ENCODE data around the gene DHRSX. TPM values are rescaled to one million over a fixed set of nuclear protein-coding genes. Genes with fewer than 3 reads are reported as not detected.

Gene DHRSX
- total and polyA plus RNA-seq, 9 of the 15 experiments (the other 6 are each of a cell fraction or from before 2014, with no cell fraction given): 0.59 to 11.0 (median 6.2) TPM

DNA sequence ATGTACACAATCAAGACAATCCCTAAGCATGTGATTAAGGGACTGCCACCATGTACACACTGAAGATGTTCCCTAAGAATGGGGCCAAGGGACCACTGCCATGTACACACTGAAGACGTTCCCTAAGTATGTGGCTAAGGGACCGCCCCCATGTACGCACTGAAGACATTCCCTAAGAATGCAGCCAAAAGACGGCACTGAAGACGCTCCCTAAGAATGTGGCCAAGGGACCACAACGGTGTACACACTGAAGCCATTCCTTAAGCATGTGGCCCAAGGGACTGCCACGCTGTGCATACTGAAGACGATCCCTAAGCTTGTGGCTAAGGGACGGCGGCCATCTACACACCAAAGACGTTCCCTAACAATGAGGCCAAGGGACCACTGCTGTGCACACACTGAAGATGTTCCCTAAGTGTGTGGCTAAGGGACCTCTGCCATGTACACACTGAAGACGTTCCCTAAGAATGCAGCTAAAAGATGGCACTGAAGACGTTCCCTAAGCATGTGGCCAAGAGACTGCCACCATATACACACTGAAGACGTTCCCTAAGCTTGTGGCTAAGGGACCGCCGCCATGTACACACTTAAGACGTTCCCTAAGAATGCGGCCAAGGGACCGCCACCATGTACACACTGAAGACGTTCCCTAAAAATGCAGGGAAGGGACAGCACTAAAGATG is 26.4 kb downstream of the DHRSX start:
- Histone ChIP-seq H3K27ac (ENCODE audit: extremely low read depth, low read depth, low read length) (peak overlapping the region; percentile 84), H3K9ac (ENCODE audit: insufficient read depth in 1 of 2, low read depth in 2 of 2, low read length in 2 of 2) (peak overlapping the region; percentile 1 to 32; a peak in 3 of 4 replicates), H3K79me2 (ENCODE audit: control insufficient read depth, insufficient read depth, low read length) (peaks cover 14% of the 10 kb centered on the region), H3K4me2 (ENCODE audit: insufficient read depth, low read length) (peak overlapping the region; percentile 89), H2AFZ (ENCODE audit: low read depth, low read length) (peak overlapping the region; percentile 90), H4K20me1 (replicated peaks; ENCODE audit: control insufficient read depth, insufficient read depth, low read length) (no peaks in the 10 kb centered on the region), H3K4me3 (peak overlapping the region; percentile 21), H3K36me3 (ENCODE audit: control insufficient read depth, insufficient read depth, low read length) (no peaks in the 10 kb centered on the region), H3K27me3 (ENCODE audit: control insufficient read depth in 2 of 2, insufficient read depth in 2 of 2, low read length in 2 of 2) (no peaks in the 10 kb centered on the region), H3K9me3 (replicated peaks; ENCODE audit: control insufficient read depth, insufficient read depth, low read depth, low read length) (no peaks in the 10 kb centered on the region), H3K9me1 (ENCODE audit: control insufficient read depth, insufficient read depth, low read length) (no peaks in the 10 kb centered on the region), H3K4me1 (replicated peaks in 1 of 2; ENCODE audit: control insufficient read depth in 2 of 2, insufficient read depth in 2 of 2, low read length in 2 of 2) (peaks cover 0 to 13% of the 10 kb centered on the region in 2 experiments; a peak in 3 of 5 replicates)
- FAIRE-seq: peak; percentile 82
- in situ Hi-C loops (cut with MboI) (no loop called here), intact Hi-C loops (cut with micrococcal nuclease) (loop anchor here (1.0 to 2.0 kb wide), 3 partner anchors 10 to 118 kb away; no protein-coding TSS in a partner anchor)
- no TSS peak for BruUV-seq (replicated peaks)
- ChIA-PET CTCF (ENCODE audit: low intra/inter-chr PET ratio) (no interaction called here), POLR2A (no interaction called here)
- peak; percentile 79 for ATAC-seq
- 4% methylated on average over 19 of the region's 20 CpGs for WGBS (ENCODE audit: insufficient coverage, low coverage, missing lambda C conversion rate)
- DNase-seq (ENCODE audit: extremely low read depth in 1 of 4, low spot score in 3 of 4): peak in 3 of 4 experiments; percentile 20 to 85 (median 32)
- TF ChIP-seq CBFB (CRISPR knock-in tag; IDR thresholded peaks at IDR 0.05): peak; percentile 80; the same call in 1 of the 2 replicates
- no peak for TF ChIP-seq POLR2A (conservative IDR thresholded peaks at IDR 0.05)
- peak; percentile 42; the same call in 1 of the 2 replicates for TF ChIP-seq CXXC5 (CRISPR knock-in tag; IDR thresholded peaks at IDR 0.05)
- TF ChIP-seq SMC3 (conservative IDR thresholded peaks at IDR 0.05; ENCODE audit: insufficient read depth, low read depth, low read length): no peak
- no peak for TF ChIP-seq POLR2G (IDR thresholded peaks at IDR 0.05; ENCODE audit: low read depth, low read length)
- TF ChIP-seq, protein P1, sequence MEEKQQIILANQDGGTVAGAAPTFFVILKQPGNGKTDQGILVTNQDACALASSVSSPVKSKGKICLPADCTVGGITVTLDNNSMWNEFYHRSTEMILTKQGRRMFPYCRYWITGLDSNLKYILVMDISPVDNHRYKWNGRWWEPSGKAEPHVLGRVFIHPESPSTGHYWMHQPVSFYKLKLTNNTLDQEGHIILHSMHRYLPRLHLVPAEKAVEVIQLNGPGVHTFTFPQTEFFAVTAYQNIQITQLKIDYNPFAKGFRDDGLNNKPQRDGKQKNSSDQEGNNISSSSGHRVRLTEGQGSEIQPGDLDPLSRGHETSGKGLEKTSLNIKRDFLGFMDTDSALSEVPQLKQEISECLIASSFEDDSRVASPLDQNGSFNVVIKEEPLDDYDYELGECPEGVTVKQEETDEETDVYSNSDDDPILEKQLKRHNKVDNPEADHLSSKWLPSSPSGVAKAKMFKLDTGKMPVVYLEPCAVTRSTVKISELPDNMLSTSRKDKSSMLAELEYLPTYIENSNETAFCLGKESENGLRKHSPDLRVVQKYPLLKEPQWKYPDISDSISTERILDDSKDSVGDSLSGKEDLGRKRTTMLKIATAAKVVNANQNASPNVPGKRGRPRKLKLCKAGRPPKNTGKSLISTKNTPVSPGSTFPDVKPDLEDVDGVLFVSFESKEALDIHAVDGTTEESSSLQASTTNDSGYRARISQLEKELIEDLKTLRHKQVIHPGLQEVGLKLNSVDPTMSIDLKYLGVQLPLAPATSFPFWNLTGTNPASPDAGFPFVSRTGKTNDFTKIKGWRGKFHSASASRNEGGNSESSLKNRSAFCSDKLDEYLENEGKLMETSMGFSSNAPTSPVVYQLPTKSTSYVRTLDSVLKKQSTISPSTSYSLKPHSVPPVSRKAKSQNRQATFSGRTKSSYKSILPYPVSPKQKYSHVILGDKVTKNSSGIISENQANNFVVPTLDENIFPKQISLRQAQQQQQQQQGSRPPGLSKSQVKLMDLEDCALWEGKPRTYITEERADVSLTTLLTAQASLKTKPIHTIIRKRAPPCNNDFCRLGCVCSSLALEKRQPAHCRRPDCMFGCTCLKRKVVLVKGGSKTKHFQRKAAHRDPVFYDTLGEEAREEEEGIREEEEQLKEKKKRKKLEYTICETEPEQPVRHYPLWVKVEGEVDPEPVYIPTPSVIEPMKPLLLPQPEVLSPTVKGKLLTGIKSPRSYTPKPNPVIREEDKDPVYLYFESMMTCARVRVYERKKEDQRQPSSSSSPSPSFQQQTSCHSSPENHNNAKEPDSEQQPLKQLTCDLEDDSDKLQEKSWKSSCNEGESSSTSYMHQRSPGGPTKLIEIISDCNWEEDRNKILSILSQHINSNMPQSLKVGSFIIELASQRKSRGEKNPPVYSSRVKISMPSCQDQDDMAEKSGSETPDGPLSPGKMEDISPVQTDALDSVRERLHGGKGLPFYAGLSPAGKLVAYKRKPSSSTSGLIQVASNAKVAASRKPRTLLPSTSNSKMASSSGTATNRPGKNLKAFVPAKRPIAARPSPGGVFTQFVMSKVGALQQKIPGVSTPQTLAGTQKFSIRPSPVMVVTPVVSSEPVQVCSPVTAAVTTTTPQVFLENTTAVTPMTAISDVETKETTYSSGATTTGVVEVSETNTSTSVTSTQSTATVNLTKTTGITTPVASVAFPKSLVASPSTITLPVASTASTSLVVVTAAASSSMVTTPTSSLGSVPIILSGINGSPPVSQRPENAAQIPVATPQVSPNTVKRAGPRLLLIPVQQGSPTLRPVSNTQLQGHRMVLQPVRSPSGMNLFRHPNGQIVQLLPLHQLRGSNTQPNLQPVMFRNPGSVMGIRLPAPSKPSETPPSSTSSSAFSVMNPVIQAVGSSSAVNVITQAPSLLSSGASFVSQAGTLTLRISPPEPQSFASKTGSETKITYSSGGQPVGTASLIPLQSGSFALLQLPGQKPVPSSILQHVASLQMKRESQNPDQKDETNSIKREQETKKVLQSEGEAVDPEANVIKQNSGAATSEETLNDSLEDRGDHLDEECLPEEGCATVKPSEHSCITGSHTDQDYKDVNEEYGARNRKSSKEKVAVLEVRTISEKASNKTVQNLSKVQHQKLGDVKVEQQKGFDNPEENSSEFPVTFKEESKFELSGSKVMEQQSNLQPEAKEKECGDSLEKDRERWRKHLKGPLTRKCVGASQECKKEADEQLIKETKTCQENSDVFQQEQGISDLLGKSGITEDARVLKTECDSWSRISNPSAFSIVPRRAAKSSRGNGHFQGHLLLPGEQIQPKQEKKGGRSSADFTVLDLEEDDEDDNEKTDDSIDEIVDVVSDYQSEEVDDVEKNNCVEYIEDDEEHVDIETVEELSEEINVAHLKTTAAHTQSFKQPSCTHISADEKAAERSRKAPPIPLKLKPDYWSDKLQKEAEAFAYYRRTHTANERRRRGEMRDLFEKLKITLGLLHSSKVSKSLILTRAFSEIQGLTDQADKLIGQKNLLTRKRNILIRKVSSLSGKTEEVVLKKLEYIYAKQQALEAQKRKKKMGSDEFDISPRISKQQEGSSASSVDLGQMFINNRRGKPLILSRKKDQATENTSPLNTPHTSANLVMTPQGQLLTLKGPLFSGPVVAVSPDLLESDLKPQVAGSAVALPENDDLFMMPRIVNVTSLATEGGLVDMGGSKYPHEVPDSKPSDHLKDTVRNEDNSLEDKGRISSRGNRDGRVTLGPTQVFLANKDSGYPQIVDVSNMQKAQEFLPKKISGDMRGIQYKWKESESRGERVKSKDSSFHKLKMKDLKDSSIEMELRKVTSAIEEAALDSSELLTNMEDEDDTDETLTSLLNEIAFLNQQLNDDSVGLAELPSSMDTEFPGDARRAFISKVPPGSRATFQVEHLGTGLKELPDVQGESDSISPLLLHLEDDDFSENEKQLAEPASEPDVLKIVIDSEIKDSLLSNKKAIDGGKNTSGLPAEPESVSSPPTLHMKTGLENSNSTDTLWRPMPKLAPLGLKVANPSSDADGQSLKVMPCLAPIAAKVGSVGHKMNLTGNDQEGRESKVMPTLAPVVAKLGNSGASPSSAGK (IDR thresholded peaks at IDR 0.05): 0 out of 2 replicates have a peak, but pooled peaks have one; percentile 57
- TF ChIP-seq, protein P2, sequence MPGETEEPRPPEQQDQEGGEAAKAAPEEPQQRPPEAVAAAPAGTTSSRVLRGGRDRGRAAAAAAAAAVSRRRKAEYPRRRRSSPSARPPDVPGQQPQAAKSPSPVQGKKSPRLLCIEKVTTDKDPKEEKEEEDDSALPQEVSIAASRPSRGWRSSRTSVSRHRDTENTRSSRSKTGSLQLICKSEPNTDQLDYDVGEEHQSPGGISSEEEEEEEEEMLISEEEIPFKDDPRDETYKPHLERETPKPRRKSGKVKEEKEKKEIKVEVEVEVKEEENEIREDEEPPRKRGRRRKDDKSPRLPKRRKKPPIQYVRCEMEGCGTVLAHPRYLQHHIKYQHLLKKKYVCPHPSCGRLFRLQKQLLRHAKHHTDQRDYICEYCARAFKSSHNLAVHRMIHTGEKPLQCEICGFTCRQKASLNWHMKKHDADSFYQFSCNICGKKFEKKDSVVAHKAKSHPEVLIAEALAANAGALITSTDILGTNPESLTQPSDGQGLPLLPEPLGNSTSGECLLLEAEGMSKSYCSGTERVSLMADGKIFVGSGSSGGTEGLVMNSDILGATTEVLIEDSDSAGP (CRISPR knock-in tag; IDR thresholded peaks at IDR 0.05): 0 out of 2 replicates have a peak, but pooled peaks have one; percentile 63
- no peak for TF ChIP-seq DNMT1 (IDR thresholded peaks at IDR 0.05)
